Esophagus muscularis mucosa (tissue), 4 donors: ENCODE data around the gene UPK3BL2.
"Not testable (repeated sequence)": the region's sequence is repeated elsewhere in the genome, so short reads cannot be mapped to it uniquely, and the experiment has no call there.

Experiments
- EP300 ChIP-seq: sonication (generic); formaldehyde crosslinking; IDR thresholded peaks from one replicate; pipeline ENCODE4 v1.6.1; 2017; ENCODE audit warnings: antibody characterized with exemption
- POLR2A ChIP-seq: fragments of 450-650 bp; IDR thresholded peaks from one replicate; pipeline ENCODE4 v1.6.1; 2017; ENCODE audit warnings: antibody characterized with exemption, moderate library complexity, mild to moderate bottlenecking, low read depth
- POLR2AphosphoS5 ChIP-seq, 2 donors: sonication (generic); formaldehyde crosslinking; IDR thresholded peaks; one replicate each; pipeline ENCODE4 v1.6.1; 2017; ENCODE audit warnings: antibody characterized with exemption in 2 of 2
- TF ChIP-seq, protein P1 (sequence below), 3 experiments: fragments of 200-600 bp in 2 of 3; fragments of 450-650 bp in 1 of 3; sonication (generic) in 2 of 3; IDR thresholded peaks; one replicate each; pipeline ENCODE4 v1.5.1; 2017 to 2019; ENCODE audit warnings: antibody characterized with exemption in 3 of 3, mild to moderate bottlenecking in 2 of 3, moderate library complexity in 1 of 3

DNA sequence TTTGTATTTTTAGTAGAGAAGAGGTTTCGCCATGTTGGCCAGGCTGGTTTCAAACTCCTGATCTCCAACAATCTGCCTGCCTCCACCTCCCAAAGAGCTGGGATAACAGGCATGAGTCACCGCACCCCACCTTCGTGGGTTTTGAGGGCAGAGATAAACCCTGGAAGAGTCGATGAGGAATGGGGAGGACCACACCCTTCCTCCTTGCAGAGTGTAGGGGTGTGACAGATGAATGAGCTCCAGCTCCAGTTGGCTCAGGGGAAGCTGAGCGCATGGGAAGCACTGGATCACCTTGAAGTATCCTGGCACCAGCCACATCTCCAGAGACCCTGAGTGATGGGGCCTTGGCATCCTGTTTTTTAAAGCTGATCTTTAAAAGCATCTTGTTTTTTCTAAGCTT is 40.0 kb upstream of the UPK3BL2 start:
- TF ChIP-seq, protein P1, sequence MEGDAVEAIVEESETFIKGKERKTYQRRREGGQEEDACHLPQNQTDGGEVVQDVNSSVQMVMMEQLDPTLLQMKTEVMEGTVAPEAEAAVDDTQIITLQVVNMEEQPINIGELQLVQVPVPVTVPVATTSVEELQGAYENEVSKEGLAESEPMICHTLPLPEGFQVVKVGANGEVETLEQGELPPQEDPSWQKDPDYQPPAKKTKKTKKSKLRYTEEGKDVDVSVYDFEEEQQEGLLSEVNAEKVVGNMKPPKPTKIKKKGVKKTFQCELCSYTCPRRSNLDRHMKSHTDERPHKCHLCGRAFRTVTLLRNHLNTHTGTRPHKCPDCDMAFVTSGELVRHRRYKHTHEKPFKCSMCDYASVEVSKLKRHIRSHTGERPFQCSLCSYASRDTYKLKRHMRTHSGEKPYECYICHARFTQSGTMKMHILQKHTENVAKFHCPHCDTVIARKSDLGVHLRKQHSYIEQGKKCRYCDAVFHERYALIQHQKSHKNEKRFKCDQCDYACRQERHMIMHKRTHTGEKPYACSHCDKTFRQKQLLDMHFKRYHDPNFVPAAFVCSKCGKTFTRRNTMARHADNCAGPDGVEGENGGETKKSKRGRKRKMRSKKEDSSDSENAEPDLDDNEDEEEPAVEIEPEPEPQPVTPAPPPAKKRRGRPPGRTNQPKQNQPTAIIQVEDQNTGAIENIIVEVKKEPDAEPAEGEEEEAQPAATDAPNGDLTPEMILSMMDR (IDR thresholded peaks at IDR 0.05), result not testable (repeated sequence)
- not testable (repeated sequence) for TF ChIP-seq POLR2A; POLR2AphosphoS5 (IDR thresholded peaks at IDR 0.05); EP300
